Measurements from ENCODE around the gene FAM204A. TPM values are rescaled to one million over a fixed set of nuclear protein-coding genes. Genes with fewer than 3 reads are reported as not detected.

FAM204A gene
- total RNA-seq, 1 experiment from 2014 or later, result 27.3 TPM

DNA sequence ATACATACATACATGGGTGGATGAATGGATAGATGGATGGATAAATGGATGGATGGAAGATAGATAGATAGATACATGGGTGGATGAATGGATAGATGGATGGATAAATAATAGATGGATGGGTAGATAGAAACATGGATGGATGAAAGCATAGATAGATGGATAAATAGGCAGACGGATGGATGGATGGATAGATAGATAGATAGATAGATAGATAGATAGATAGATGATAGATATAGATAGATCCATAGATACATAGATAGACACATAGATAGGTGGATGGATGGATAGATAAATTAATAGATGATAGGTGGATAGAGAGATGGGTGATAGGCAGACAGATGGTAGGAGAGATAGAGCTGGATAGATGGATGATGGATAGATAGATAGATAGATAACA lies 68.5 kb downstream of the FAM204A start:
- POLR2A ChIA-PET (ENCODE audit: unreplicated experiment), result no interaction called here
- intact Hi-C loops (cut with micrococcal nuclease), result no loop called here
- BruUV-seq (replicated peaks), result no TSS peak

DNA sequence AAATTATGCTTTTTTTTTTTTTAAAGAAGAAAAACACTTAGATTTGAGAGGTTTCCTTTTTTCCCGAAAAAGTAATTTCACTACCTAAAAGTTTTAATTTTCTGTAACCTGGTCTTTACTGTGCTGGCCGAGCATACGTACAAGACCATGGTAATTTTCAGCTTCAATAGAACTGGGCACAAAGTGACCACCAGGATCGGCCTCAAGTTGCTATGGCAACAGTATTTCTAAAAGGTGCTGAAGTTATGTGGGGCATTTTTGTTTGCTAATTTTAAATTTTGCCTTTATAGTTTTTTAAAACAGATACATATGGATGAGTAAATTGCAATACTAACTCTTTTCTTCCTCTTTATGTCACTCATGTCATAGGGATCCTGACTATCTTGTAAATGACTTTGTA lies 69.4 kb downstream of the FAM204A start:
- CTCF ChIA-PET, result no interaction called here
- H3K79me2 ChIP-seq (ENCODE audit: low read length), result no peaks in the 10 kb centered on the region
- H3K27me3 ChIP-seq (ENCODE audit: low read length), result peaks cover 50% of the 10 kb centered on the region
- no peak overlapping the region for H3K4me3 ChIP-seq (ENCODE audit: low read length)
- H3F3A ChIP-seq (ENCODE audit: low read length, unreplicated experiment), result no peaks in the 10 kb centered on the region
- BruUV-seq (replicated peaks), result no TSS peak
- intact Hi-C loops (cut with micrococcal nuclease), result no loop called here
- TF ChIP-seq EZH2 (IDR thresholded peaks at IDR 0.05; ENCODE audit: low read length, unreplicated experiment), result no peak
- TF ChIP-seq EZH2phosphoT487 (IDR thresholded peaks at IDR 0.05; ENCODE audit: borderline replicate concordance, low read length), result no peak
- TF ChIP-seq, protein P1, sequence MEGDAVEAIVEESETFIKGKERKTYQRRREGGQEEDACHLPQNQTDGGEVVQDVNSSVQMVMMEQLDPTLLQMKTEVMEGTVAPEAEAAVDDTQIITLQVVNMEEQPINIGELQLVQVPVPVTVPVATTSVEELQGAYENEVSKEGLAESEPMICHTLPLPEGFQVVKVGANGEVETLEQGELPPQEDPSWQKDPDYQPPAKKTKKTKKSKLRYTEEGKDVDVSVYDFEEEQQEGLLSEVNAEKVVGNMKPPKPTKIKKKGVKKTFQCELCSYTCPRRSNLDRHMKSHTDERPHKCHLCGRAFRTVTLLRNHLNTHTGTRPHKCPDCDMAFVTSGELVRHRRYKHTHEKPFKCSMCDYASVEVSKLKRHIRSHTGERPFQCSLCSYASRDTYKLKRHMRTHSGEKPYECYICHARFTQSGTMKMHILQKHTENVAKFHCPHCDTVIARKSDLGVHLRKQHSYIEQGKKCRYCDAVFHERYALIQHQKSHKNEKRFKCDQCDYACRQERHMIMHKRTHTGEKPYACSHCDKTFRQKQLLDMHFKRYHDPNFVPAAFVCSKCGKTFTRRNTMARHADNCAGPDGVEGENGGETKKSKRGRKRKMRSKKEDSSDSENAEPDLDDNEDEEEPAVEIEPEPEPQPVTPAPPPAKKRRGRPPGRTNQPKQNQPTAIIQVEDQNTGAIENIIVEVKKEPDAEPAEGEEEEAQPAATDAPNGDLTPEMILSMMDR (conservative IDR thresholded peaks at IDR 0.05; ENCODE audit: low read depth, low read length), result no peak
- H4K20me1 ChIP-seq (ENCODE audit: low read length), result no peaks in the 10 kb centered on the region
- H3K4me2 ChIP-seq (ENCODE audit: low read length), result no peak overlapping the region
- no peaks in the 10 kb centered on the region for H3K9me2 ChIP-seq (replicated peaks; ENCODE audit: low read length)
- DNase-seq, result no peak
- no peak overlapping the region for H3K9ac ChIP-seq (ENCODE audit: low read length)
- no peaks in the 10 kb centered on the region for H3K4me1 ChIP-seq (ENCODE audit: insufficient read depth, low read length)
- no peak for ATAC-seq
- no peak overlapping the region for H3K27ac ChIP-seq (ENCODE audit: low read length)
- no peaks in the 10 kb centered on the region for H3K9me3 ChIP-seq (ENCODE audit: low read length)
- no peaks in the 10 kb centered on the region for H3K36me3 ChIP-seq (ENCODE audit: low read depth, low read length)
- POLR2A ChIA-PET (ENCODE audit: unreplicated experiment), result no interaction called here
- no peak overlapping the region for H2AFZ ChIP-seq (ENCODE audit: low read length)

More for the DNA sequence above, 68.5 kb downstream of the FAM204A start:
- Histone ChIP-seq H3K36me3 (ENCODE audit: low read depth, low read length) (no peaks in the 10 kb centered on the region), H3K4me1 (ENCODE audit: insufficient read depth, low read length) (no peaks in the 10 kb centered on the region), H3K9ac (ENCODE audit: low read length) (no peak overlapping the region), H3K4me2 (ENCODE audit: low read length) (no peak overlapping the region), H4K20me1 (ENCODE audit: low read length) (no peaks in the 10 kb centered on the region), H2AFZ (ENCODE audit: low read length) (no peak overlapping the region), H3F3A (ENCODE audit: low read length, unreplicated experiment) (no peaks in the 10 kb centered on the region), H3K79me2 (ENCODE audit: low read length) (no peaks in the 10 kb centered on the region), H3K27ac (ENCODE audit: low read length) (no peak overlapping the region), H3K27me3 (ENCODE audit: low read length) (peaks cover 41% of the 10 kb centered on the region), H3K9me2 (replicated peaks; ENCODE audit: low read length) (no peaks in the 10 kb centered on the region), H3K9me3 (ENCODE audit: low read length) (no peaks in the 10 kb centered on the region), H3K4me3 (ENCODE audit: low read length) (no peak overlapping the region)
- TF ChIP-seq EZH2phosphoT487 (IDR thresholded peaks at IDR 0.05; ENCODE audit: borderline replicate concordance, low read length), result no peak
- no peak for TF ChIP-seq EZH2 (IDR thresholded peaks at IDR 0.05; ENCODE audit: low read length, unreplicated experiment)
- TF ChIP-seq, protein P1 (conservative IDR thresholded peaks at IDR 0.05; ENCODE audit: low read depth, low read length), result no peak
- no peak for DNase-seq
- no peak for ATAC-seq
- CTCF ChIA-PET, result no interaction called here

DNA sequence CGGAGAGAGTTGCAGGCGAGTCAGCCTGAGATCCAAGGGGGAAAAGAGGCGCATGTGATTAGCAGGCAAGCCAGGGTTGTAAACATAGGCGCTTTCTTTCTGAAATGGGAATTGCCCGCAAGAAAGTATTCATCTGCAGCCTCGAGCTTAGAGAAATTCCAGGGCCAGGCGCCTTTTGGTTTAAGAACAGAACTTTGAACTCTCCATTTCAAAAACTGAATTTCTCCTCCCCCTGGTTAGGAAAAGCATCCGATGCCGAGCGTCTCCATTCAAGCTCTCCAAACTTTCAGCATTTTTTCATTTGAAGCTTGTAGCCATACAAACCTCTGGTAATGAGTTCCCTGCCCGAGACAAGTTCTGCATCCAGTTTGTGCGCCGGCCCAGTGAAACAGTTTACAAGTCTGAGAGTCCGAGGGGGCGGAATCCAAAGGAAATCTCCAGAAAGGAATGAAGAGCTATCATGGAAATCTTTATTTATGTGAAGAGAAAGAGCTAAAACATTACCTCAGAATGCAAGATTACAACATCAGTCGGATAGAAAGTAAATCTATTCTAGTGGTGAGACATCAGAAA lies 69.9 kb downstream of the FAM204A start:
- H3K27me3 ChIP-seq (ENCODE audit: low read length), result peaks cover 50% of the 10 kb centered on the region
- no peaks in the 10 kb centered on the region for H3K9me2 ChIP-seq (replicated peaks; ENCODE audit: low read length)
- no peaks in the 10 kb centered on the region for H4K20me1 ChIP-seq (ENCODE audit: low read length)
- ChIA-PET CTCF (no interaction called here), POLR2A (ENCODE audit: unreplicated experiment) (interaction anchor here (0.6 kb wide), 1 partner anchor 13 kb away, joined by 3 read pairs; no protein-coding TSS in a partner anchor)
- H3K4me3 ChIP-seq (ENCODE audit: low read length), result no peak overlapping the region
- H3K9ac ChIP-seq (ENCODE audit: low read length), result no peak overlapping the region
- no peaks in the 10 kb centered on the region for H3F3A ChIP-seq (ENCODE audit: low read length, unreplicated experiment)
- intact Hi-C loops (cut with micrococcal nuclease), result no loop called here
- no TSS peak for BruUV-seq (replicated peaks)
- no peaks in the 10 kb centered on the region for H3K4me1 ChIP-seq (ENCODE audit: insufficient read depth, low read length)
- no peaks in the 10 kb centered on the region for H3K36me3 ChIP-seq (ENCODE audit: low read depth, low read length)
- H3K79me2 ChIP-seq (ENCODE audit: low read length), result no peaks in the 10 kb centered on the region
- DNase-seq (no peak), ATAC-seq (no peak)
- H3K4me2 ChIP-seq (ENCODE audit: low read length), result no peak overlapping the region
- H3K9me3 ChIP-seq (ENCODE audit: low read length), result no peaks in the 10 kb centered on the region
- no peak for TF ChIP-seq EZH2phosphoT487 (IDR thresholded peaks at IDR 0.05; ENCODE audit: borderline replicate concordance, low read length)
- TF ChIP-seq, protein P1 (conservative IDR thresholded peaks at IDR 0.05; ENCODE audit: low read depth, low read length), result no peak
- TF ChIP-seq EZH2 (IDR thresholded peaks at IDR 0.05; ENCODE audit: low read length, unreplicated experiment), result no peak
- no peak overlapping the region for H2AFZ ChIP-seq (ENCODE audit: low read length)
- H3K27ac ChIP-seq (ENCODE audit: low read length), result no peak overlapping the region
